T-helper 1 cell (primary cell): ENCODE data around the gene SAMD10.
A peak's percentile ranks its signal among the peaks of the same experiment; 100 is the strongest.

ENCODE experiments used
- DNase-seq, 5 donors: peaks; one replicate each; pipeline ENCODE4 v3.0.0-alpha.2; 2012 to 2020

SAMD10 gene

DNA sequence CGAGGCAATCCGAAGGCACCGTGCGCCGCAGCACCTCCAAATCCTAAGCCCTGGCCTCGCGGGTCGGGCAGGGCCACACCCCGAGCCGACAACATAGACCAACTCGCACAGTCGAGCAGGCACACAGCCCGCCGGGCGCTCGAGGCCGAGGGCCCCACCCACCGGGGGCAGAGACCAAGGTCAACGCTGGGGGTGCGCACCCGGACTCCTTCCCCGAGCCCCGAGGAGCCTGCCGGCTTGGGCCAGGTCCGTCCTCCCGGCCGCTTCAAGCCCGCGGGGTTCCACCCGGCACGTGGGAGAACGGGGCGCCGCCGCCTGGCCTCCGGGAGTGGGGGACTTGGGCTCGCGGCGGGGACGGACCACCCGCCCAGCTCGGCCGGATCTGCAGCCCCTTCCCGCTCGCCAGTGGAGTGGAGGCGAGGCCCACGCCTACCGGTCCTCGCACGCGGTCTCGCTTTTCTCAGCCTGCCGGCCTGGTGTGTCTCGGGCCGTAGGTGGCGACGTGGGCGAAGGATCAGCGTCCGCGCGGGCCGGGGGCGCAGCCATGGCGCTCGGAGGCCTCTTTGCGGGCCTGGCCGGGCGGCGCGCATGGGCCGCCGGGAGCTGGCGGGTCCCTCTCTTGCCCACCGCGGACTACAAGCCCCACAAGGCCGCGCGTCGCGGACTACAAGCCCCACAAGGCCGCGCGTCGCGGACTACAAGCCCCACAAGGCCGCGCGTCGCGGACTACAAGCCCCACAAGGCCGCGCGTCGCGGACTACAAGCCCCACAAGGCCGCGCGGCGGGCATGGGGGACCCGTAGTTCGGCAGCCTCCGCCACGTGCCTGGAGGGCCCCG is 23.4 kb downstream of the SAMD10 start, which contains the start of gene UCKL1:
Gene UCKL1, minus strand, starts transcription at position 590 of the 837 bp plus-strand sequence. Its CDS starts 44 bp downstream, at position 546.
- DNase-seq = peak; percentile 81 to 91 (median 86)

DNA sequence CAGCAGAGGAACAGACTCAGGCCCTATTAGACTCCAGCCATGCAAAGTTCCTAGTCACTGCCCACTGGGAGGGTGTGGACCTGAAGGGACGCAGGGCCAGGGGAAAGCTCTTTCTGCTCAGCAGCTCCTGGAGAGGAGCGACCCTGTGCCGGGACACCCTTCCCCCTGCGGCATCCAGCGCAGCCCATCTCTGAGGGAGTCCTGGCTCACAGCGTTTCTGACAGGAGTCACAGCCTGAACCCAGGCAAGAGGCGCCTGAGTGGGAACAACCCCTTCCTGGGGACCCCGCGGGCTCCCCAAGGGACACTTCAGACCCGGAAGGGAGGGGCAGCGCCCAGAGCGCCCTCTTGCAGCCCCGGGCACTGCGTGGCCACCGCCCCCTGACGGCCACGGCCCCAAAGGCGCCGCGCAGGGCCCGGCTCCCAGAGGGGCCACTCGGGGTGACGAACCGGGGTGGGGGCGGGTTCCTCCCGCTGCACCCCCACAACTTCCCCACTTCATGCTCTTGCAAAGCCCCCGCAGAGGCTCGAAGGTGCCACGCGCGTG is 24.1 kb downstream of the SAMD10 start:
- DNase-seq = peak in 1 of 5 donors; percentile 39

DNA sequence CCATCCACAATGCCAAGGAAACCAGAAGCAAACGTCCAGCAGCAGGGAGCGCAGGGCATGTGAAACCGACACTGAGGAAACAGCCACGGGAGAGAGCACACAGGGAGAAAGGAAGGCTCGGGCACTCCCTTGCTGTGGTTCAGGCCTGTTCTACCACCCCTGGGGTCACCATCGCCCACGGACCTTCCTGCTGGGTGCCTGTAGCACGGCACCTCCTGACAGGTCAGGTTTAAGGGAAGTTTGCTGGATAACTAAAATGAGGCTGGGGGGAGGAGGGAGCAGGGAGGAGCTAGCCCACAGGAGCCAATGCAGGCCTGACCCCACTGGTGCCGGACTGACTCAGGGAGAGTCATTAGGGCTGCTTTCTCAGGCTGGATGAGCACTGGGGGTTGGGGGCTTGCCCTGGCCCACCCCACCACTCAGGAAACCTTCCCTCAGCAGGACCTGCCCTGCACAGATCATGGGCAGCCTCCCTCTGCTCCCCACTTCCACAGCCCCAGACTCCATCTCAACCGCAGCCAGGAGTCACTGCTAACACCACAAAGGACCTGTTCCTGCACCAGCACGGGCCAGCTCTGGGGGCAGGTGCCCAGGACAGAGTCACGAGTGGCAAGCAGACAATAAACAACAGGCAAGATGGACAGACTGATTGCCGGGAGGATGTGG is 25.5 kb downstream of the SAMD10 start:
- DNase-seq = no peak

DNA sequence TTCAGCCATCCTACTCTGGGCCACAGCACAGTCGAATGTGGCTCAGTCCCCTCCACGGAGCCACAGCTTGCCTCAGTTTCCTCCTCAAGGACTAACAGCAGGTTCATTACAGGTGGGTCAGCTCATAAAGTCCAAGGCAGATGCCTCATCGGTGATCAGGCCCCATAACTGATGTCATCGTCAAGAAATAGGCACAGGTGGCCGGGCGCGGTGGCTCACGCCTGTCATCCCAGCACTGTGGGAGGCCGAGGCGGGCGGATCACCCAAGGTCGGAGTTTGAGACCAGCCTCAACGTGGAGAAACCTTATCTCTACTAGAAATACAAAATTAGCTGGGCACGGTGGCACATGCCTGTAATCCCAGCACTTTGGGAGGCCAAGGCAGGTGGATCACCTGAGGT is 26.7 kb downstream of the SAMD10 start:
- DNase-seq = no peak

DNA sequence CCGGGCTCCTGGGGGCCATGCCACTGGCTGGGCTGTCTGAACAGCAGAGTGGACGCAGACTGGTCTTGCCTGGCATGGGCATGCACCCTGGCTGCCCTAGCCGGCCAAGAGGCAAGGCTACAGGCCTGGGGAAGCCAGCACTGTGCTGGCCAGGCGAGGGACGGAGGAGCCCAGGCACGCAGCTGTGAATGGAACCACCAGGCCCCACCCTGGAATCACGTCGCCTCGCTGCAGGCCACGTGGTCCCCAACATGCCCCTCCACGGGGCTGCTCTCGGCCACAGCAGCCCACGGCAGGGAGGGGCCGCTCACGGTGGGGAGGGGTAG is 27.3 kb downstream of the SAMD10 start:
- no peak for DNase-seq

DNA sequence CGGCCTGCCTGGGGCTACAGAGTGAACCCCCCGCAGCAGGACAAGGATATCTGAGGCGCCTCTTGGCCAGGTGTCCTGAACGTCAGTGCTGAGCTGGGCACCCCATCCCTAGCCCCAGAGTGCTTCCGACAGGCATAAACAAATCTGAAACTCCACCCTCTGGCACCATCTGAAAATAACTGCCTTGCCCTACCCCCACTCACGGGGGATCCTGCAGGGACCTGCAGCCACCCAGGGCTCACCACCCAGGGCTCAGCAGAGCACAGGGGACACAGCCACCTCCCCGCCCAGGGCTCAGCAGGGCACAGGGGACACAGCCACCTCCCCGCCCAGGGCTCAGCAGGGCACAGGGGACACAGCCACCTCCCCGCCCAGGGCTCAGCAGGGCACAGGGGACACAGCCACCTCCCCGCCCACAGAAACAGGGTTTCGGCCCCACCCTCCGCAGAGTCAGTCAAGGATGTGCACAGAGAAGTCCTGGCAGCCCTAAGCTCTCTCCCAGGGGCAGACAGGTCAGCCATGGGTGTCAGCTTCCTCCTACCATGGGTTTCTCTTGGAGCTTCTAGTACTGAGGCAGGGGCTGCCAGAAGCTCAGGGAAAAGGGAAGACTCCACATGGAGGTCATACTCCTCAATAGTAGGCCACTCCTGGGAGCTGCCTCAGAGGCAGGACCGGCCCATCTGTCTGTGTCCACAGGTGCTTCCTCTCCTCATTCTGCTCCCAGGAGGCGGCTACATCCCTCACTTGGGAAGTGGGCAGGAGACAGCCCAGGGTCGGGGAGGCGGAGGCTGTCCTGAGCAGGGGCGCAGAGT is 27.8 kb downstream of the SAMD10 start:
- DNase-seq = no peak

DNA sequence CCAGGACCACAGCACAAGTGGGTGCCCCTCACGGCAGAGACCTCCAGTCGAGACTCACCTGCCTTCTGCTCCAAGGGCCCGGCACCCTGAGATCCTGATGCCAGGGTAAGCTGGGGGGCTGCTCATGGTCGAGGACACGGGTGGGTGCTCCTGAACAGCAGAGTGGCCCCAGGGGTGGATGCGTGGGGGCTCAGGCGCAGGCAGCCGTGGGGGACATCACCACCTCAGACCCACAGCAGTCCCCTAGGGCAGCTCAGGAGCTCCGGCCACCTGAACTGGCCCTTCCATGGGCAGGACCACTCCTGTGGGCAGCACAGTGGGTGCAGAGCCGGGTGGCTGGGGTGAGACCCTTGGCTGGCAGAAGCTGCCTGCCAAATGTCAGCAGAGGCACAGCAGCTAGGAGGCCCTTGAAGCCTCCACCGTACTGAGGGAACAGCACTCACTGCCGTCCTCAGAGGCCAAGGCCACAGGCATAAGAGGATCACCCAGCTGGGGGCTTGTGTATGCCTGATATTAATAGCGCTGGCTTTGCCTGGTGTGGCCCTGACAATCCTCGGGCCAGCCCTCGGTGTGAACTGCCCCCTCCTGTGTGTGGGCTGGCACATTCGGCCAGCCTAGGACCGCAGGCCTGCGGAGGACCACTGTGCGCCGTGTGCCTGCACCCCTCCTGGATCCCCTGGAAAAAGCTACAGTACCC is 28.6 kb downstream of the SAMD10 start:
- DNase-seq = no peak

DNA sequence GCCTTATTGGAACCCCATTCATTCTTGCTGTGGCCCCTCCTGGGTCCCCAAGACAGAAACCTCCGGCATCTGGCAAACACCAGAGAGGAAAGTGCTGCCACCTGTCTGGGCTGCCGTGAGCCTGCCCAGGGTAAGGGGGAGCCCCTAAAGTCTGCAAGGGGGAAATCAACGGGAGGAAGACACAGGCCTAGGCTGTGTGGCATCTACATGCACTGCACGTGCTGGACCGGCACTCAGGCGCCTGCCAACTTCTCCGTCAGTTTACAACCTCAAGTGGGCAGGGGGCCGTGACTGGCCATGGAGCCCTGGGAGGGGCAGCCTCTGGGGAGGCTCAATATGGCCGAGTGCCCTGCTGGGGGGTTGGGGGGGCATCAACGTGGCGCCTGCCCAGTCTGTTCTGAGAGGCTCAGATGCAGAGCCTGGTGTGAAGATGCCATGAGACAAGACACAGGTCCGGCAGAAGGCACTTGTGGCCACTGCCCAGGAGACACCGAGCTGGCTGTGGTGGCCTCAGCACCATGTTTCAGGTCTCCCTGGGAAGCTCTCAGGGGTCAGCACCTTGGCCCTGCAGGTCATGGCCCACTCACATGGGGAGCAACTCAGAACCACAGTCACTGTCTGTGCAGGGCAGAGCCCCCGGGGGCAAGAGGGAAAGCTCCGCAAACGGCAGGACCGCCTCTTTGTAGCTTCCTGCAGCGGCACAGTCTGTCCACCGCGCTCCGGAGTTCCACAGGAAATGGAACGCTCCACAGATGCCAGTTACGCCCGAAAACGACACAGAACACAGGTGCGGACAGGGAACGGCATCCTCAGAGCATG is 31.6 kb downstream of the SAMD10 start:
- DNase-seq = no peak

DNA sequence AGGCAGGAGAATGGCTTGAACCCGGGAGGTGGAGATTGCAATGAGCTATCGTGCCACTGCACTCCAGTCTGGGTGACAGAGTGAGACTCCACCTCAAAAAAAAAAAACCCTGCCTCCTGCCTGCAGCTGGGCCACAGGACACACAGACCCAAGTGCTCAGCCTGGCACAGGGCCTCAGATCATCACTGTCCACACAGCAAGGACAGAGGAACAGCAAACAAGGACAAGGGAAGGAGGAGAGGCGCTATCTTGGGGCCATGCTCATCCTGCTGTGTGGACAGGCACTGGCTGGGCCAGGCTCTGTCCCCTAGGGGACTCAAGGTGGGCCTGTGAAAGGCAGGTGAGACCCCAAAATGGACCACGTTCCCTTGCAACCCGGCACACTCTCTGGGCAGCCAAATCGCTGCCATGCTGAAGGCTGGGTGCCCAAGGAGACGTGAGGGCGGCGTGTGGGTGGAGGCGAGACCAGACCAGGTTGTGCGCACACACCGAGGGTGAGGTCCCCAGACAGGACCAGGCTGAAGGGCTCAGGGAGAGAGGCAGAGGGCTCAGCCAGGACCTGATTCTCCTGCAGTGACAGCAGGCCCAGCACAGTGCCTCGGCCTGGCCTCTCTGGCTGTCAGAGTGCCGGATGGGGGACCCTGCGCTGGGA is 32.3 kb downstream of the SAMD10 start:
- no peak for DNase-seq

DNA sequence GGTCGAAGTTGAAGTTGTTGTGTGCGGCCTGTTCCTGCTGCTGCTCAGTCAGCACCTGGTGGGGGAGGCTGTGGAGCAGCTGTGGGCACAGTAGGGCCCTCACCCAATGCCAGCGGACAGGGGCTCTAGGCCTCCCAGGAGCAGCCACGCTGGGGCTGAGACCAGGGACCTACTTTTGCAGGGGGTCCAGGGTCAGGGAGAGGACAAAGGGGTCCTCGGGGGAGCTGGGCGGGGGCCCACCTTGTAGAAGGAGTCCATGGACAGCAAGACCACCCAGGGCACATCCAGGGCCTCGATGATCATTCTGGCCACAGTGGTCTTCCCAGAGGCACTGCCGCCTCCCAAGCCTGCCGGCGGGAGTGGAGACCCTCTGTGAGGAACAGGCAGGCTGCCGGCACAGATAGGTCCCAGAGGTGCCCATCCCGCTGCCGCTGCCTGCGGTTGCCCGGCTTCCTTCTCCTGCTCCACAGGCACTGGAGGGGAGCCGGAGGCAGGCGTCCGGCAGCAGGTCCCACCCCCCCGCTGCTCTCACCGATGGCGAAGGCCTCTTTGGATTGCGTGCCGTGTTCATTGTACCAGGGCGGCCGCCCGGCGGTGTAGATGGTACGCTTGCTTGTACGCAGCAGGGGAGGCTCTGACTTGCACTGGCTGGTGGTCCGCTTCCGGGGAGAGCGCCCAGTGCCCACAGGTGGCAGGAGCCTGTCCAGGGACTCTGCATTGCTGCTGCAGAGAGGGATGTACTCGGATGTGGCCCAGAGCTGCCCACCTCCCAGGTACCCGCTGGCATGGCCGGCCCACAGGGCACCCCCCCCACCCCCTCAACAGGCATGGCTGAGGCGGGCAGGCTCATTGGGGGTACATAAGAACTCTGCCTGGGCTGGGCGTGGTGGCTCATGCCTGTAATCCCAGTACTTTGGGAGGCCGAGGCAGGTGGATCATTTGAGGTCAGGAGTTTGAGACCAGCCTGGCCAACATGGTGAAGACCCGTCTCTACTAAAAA is 33.2 kb downstream of the SAMD10 start:
- peak in 1 of 5 donors; percentile 14 for DNase-seq

DNA sequence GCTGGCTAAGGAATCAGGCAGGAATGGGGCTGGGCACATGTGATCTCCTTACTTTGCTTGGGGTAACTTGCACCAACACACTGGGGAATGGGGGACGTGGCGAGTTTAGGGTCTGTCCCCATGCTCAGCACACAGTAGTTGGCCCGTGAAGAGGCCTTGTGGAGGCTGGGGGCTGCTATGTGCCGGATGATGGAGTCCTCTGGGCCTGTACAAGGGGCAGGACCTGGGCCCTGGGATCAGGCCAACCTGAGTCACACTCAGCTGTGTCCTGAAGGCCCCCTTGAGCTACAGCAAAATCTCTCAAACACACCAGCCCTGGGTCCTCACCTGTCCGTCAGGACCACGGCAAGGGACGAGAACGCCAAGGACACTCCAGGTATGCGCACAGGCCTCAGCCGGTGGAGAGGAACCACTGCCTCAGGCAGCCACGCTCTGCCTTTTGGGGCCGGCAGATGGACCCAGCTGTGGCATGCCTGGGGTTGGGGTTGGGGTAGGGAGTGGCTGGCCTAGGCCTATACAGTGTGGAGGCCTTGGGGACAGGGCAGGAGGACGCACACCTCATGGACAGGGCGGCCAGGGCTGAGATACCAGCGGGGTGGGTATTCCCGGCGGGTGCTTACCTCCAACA is 34.3 kb downstream of the SAMD10 start:
- peak in 1 of 5 donors; percentile 9 for DNase-seq

DNA sequence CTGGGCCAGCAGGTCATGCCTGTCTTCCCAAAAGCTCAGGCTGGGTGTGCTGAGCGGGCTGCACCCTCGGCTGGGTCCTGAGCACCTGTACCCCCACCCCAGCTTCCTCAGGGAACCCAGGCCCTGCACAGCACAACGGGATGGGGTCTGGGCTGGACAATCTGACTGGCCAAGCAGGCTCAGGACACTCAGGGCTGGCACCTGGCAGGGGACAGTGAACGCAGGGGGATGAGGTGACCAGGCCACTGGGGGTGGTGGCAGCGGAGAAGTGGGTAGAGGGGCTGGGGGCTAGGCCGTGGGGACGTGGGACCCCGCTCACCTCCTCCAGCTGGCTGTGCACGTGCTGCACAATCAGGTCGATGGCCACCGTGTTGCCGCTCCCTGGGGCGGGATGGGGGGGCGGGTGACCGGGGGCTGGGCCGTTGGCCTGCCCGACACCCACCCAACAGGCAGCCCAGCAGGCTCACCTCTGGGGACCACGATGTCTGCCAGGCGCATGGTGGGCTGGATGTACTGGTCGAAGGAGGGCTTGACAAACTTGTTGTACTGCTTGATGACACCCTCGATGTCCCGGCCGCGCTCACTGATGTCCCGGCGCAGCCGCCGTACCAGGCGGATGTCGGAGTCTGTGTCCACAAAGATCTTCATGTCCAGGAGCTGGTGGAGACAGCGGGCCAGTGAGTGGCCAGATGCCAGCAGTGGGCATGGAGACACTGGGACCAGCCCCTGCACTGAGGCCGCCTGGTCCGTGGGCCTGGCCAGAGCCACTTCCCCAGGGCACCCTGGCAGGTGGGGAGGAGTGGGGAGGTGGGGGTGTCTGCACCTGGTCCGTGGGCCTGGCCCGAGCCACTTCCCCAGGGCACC is 35.1 kb downstream of the SAMD10 start:
- DNase-seq = peak in 1 of 5 donors; percentile 8

DNA sequence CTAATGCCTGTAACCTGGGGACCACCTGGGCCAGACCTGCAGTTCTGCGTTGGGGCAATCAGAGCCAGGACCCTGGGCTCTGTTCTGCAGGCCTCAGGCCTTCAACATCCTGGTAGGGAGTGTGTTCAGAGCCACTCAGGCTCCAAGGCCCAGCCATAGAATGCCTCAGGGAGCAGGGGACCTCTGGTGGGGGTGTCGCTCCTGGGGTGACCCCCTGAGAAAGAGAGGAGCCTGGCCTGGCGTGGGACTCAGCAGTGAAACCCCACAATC is 35.7 kb downstream of the SAMD10 start:
- no peak for DNase-seq

DNA sequence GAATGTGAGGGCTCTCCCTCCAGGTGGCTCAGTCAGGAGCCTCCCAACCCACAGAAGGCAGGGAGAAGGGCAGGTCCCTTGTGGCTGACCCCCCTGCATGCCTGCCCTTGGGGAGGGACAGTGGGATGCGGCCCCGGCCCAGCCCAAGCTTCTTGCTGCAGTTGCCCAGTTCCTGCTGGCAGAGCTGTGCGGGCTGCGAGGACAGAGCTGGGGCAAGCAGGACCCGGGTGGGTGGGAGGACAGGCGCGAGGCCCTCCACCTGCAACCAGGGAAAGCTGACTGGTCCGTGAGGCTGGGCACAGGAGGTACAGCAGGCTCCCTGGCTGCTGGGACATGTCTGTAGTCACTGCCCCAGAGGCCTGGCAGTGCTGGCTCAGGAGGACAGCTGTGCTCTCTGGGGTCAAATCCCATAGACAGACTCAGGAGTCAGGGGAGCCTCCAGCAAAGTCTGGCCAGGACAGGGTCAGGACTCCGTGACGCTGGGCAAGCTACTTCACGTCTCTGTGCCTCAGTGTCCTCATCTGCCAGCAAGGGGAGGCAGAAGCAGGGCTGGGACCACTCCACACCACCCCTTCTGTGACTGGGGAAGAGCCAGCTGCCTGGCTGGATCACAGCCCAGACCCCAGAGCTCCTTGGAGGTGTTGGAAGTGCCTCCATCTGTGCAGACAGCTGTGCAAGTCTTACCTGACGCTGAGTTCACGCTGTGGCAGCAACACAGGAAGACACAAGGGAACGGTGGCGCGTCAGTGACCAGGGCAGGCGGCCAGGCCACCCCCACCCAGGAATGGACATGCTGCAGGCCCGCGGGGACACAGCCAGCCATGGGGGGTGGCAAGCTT is 36.3 kb downstream of the SAMD10 start:
- DNase-seq = no peak

DNA sequence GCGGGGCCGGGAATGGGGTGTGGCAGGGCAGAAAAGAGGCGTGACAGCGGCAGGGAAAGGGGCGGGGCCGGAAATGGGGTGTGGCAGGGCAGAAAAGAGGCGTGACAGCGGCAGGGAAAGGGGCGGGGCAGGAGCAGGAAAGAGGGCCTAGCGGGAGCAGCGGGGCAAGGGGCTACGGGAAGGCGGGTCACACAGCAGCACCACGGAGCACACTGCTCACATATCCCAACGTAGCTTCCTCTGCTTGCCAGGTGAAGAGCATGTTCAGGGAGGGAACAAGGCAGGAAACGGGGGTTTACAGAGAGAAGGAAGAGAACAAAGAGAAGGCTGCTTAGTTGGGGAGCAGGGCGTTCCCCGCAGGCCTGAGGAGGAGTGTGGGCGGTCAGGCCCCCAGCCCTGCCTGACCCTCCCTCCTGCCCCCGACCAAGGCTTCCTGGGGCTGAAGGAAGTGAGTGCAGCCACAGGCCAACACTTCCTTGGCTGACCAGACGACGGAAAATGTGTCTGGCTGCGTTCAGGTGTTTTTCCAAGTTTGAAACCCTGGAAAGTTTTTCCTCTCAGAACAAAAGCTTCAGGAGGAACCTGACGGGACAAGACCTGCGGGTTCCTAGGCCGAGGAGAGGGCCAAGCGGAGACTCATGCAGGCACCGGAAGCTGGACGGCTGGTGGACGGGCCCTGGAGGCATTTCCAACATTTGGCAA is 37.0 kb downstream of the SAMD10 start:
- DNase-seq = peak in 3 of 5 donors; percentile 32 to 67 (median 48)

DNA sequence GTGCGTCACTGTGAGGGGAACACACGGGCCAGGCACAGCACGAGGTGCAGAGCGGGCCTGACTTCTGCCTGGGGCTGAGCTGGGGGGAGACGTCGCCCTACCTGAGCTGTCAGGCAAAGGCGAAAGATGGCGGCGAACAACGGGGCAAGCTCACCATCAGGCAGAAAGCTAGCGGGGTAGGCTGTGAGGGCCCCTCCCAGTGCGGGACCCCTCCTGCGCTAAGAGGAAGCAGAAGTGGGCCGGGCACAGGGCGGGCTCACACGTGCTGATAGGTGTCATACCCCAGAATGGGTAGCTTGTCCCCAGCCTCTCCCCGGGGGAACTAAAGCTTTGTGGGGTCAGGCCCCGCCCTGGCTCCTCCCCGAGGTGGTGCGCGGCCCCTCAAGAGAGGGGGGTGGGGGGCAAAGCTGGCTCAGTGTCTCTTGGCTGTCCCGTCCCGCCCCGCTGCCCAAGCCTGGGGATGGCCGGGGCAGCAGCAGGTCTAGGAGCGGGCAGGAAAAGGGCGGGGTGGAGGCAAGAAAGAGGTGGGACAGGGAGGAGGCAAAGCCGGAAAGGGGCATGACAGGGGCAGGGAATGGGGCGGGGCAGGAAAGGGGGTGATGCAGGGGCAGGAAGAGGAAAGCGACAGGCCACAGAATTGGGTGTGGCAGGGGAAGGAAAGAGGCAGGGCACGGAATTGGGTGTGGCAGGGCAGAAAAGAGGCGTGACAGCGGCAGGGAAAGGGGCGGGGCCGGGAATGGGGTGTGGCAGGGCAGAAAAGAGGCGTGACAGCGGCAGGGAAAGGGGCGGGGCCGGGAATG is 38.0 kb downstream of the SAMD10 start:
- DNase-seq = peak; percentile 48 to 92 (median 74)
